GF-D8 (cell line): ENCODE measurements around the gene CTAG1A.
"Not testable (repeated sequence)": the region's sequence is repeated elsewhere in the genome, so short reads cannot be mapped to it uniquely, and the experiment has no call there.

Experiments used
- DNase-seq: peaks from one replicate; lab custom pipeline; 2025; lab: John Stamatoyannopoulos, UW

Gene CTAG1A

GRCh38 chrX:154619182-154619581 lies 34.2 kb downstream of the CTAG1A start, which contains the start of gene CTAG1B:
TSS of gene CTAG1B (minus strand) at chrX:154619282. CDS start at chrX:154619218, 64 bp downstream.
- not testable (repeated sequence) for DNase-seq

GRCh38 chrX:154620767-154621414 lies 36.0 kb downstream of the CTAG1A start:
- not testable (repeated sequence) for DNase-seq

- DNase-seq = not testable (repeated sequence)
Observed at GRCh38 chrX:154628960-154629359, 44.0 kb downstream of the CTAG1A start.

GRCh38 chrX:154630949-154631348 lies 46.0 kb downstream of the CTAG1A start:
- DNase-seq = not testable (repeated sequence)

GRCh38 chrX:154633661-154634060 lies 48.7 kb downstream of the CTAG1A start:
- DNase-seq = not testable (repeated sequence)
